ENCODE data around the gene CLPTM1. TPM values are rescaled to one million over a fixed set of nuclear protein-coding genes. Genes with fewer than 3 reads are reported as not detected.

The CLPTM1 gene
- total RNA-seq, 2 donors from 2014 or later, result 98.6 to 165 TPM

- Histone ChIP-seq H3K9me3 (no peaks in the 10 kb centered on the region), H3K4me3 (no peak within 1 kb of the TSS), H3K36me3 (no peaks in the 10 kb centered on the region), H3K9ac (ENCODE audit: low read depth in 2 of 2, low read length in 2 of 2) (peak within 1 kb of the TSS in 1 of 2 donors; percentile 12), H3K27ac (no peak within 1 kb of the TSS), H3K4me1 (no peaks in the 10 kb centered on the region), H3K27me3 (no peaks in the 10 kb centered on the region)
- DNase-seq, result no peak
- no peak for TF ChIP-seq CTCF (IDR thresholded peaks at IDR 0.05)
- intact Hi-C loops (cut with DNase I), result no loop called here
Observed at GRCh38 chr19:44942067-44942571, 13.1 kb upstream of the CLPTM1 start, which contains the start of gene APOC4. Gene APOC4 (plus strand): TSS chr19:44942237. CDS start chr19:44942278, 41 bp downstream.

GRCh38 chr19:44943801-44944249 is 11.4 kb upstream of the CLPTM1 start:
- intact Hi-C loops (cut with DNase I), result no loop called here
- Histone ChIP-seq H3K9me3 (no peaks in the 10 kb centered on the region), H3K4me3 (no peak overlapping the region), H3K4me1 (no peaks in the 10 kb centered on the region), H3K27ac (no peak overlapping the region), H3K9ac (ENCODE audit: low read depth in 2 of 2, low read length in 2 of 2) (no peak overlapping the region), H3K36me3 (no peaks in the 10 kb centered on the region), H3K27me3 (no peaks in the 10 kb centered on the region)
- TF ChIP-seq CTCF (IDR thresholded peaks at IDR 0.05), result no peak
- DNase-seq, result peak; percentile 48

GRCh38 chr19:44947041-44947581 is 8.1 kb upstream of the CLPTM1 start:
- TF ChIP-seq CTCF (IDR thresholded peaks at IDR 0.05), result no peak
- Histone ChIP-seq H3K27me3 (no peaks in the 10 kb centered on the region), H3K4me3 (no peak overlapping the region), H3K9ac (ENCODE audit: low read depth in 2 of 2, low read length in 2 of 2) (no peak overlapping the region), H3K27ac (no peak overlapping the region), H3K4me1 (no peaks in the 10 kb centered on the region), H3K9me3 (no peaks in the 10 kb centered on the region), H3K36me3 (no peaks in the 10 kb centered on the region)
- intact Hi-C loops (cut with DNase I), result no loop called here
- DNase-seq, result no peak

GRCh38 chr19:44948237-44948636 is 6.9 kb upstream of the CLPTM1 start:
- Histone ChIP-seq H3K4me3 (no peak overlapping the region), H3K4me1 (no peaks in the 10 kb centered on the region), H3K27ac (no peak overlapping the region), H3K27me3 (no peaks in the 10 kb centered on the region), H3K36me3 (no peaks in the 10 kb centered on the region), H3K9me3 (no peaks in the 10 kb centered on the region), H3K9ac (ENCODE audit: low read depth in 2 of 2, low read length in 2 of 2) (no peak overlapping the region)
- no peak for DNase-seq
- intact Hi-C loops (cut with DNase I), result no loop called here
- TF ChIP-seq CTCF (IDR thresholded peaks at IDR 0.05), result no peak

- Histone ChIP-seq H3K27me3 (no peaks in the 10 kb centered on the region), H3K4me3 (no peak overlapping the region), H3K36me3 (no peaks in the 10 kb centered on the region), H3K4me1 (peaks cover 2% of the 10 kb centered on the region), H3K9me3 (no peaks in the 10 kb centered on the region), H3K27ac (no peak overlapping the region), H3K9ac (ENCODE audit: low read depth in 2 of 2, low read length in 2 of 2) (no peak overlapping the region)
- intact Hi-C loops (cut with DNase I), result no loop called here
- DNase-seq, result no peak
- no peak for TF ChIP-seq CTCF (IDR thresholded peaks at IDR 0.05)
Observed at GRCh38 chr19:44948763-44949374, 6.3 kb upstream of the CLPTM1 start.
